DMS 273 (cell line): ENCODE data around the gene FAM131B.
A peak's percentile ranks its signal among the peaks of the same experiment; 100 is the strongest.
"Not testable (repeated sequence)": the region's sequence is repeated elsewhere in the genome, so short reads cannot be mapped to it uniquely, and the experiment has no call there.

Source experiments
- DNase-seq: peaks from one replicate; lab custom pipeline; 2025; ENCODE audit not compliant: unreplicated experiment; lab: John Stamatoyannopoulos, UW

The FAM131B gene

GRCh38 chr7:143362131-143363015, at the start of gene FAM131B:
FAM131B (minus strand) TSS chr7:143362713; CDS start chr7:143362603, 110 bp downstream.
- peak; percentile 57 for DNase-seq

GRCh38 chr7:143411976-143412708, 49.6 kb upstream of the FAM131B start:
- no peak for DNase-seq

- no peak for DNase-seq
These were observed 48.0 kb upstream of the FAM131B start for GRCh38 chr7:143410521-143411004.

- peak; percentile 51 for DNase-seq
These were observed 46.4 kb upstream of the FAM131B start, which contains the start of gene EPHA1 for GRCh38 chr7:143408686-143409561. EPHA1 (minus strand) TSS chr7:143408856; CDS start chr7:143408805, 51 bp downstream.

GRCh38 chr7:143408252-143408685, 45.8 kb upstream of the FAM131B start:
- no peak for DNase-seq

- DNase-seq, result no peak
These were observed 45.1 kb upstream of the FAM131B start for GRCh38 chr7:143407287-143408251.

GRCh38 chr7:143406002-143406357, 43.5 kb upstream of the FAM131B start:
- no peak for DNase-seq

GRCh38 chr7:143405173-143406001, 42.9 kb upstream of the FAM131B start:
- DNase-seq, result peak; percentile 82

GRCh38 chr7:143402233-143402632, 39.7 kb upstream of the FAM131B start:
- DNase-seq, result not testable (repeated sequence)

- DNase-seq, result no peak
These were observed 38.8 kb upstream of the FAM131B start for GRCh38 chr7:143401265-143401664.

- no peak for DNase-seq
These were observed 37.1 kb upstream of the FAM131B start for GRCh38 chr7:143399642-143400041.

GRCh38 chr7:143399151-143399550, 36.6 kb upstream of the FAM131B start:
- no peak for DNase-seq

GRCh38 chr7:143398616-143399015, 36.1 kb upstream of the FAM131B start:
- no peak for DNase-seq

GRCh38 chr7:143397710-143398530, 35.4 kb upstream of the FAM131B start:
- DNase-seq, result no peak

- DNase-seq, result no peak
These were observed 34.4 kb upstream of the FAM131B start for GRCh38 chr7:143396625-143397556.

- DNase-seq, result no peak
These were observed 33.7 kb upstream of the FAM131B start for GRCh38 chr7:143396182-143396581.
